HCT116 (cell line): ENCODE data around the gene RNF13. TPM values are rescaled to one million over a fixed set of nuclear protein-coding genes. Genes with fewer than 3 reads are reported as not detected.

Experiments
- ATAC-seq: fragments of 200-7000 bp; cut with Tn5 transposase; 2 replicates; pipeline ENCODE4 v1.9.1; 2020; ENCODE audit warnings: mild to moderate bottlenecking, moderate library complexity
- BruUV-seq: library from RNA; stranded (reverse); fragments of 400-500 nt; replicated peaks from 2 replicates; lab custom pipeline; 2021; lab: Mats Ljungman, UMichigan
- CTCF ChIA-PET: fragments of 300-600 bp; sonication (Branson Sonifier 250); formaldehyde crosslinking; loops from one replicate; lab custom pipeline; 2021; ENCODE audit warnings: antibody characterized with exemption; lab: Charles Lee
- POLR2A ChIA-PET: fragments of 300-600, 350-600 bp; sonication (Branson Sonifier 250); formaldehyde crosslinking; loops from one replicate; lab custom pipeline; 2021; ENCODE audit warnings: antibody characterized with exemption; lab: Charles Lee
- RAD21 ChIA-PET, 2 experiments: fragments of 300-600 bp; sonication (Branson Sonifier 250); formaldehyde crosslinking; loops; one replicate each; lab custom pipeline; 2023; ENCODE audit warnings: low total read pairs in 2 of 2; ENCODE audit not compliant: uncharacterized antibody in 2 of 2, unreplicated experiment in 2 of 2, low non-redundant PET in 1 of 2; lab: Charles Lee
- DNase-seq: peaks from one replicate; pipeline ENCODE4 v3.0.0-alpha.2; 2010; ENCODE audit warnings: low read depth, low spot score
- H2AFZ ChIP-seq: fragments of 200-600 bp; shearing (Covaris generic), sonication (generic); 2 replicates; pipeline ENCODE4 v1.6.1; 2017; ENCODE audit warnings: low read depth, mixed run types, mixed read lengths, antibody characterized with exemption, low read length; ENCODE audit not compliant: poor library complexity, severe bottlenecking
- H3K27ac ChIP-seq: 2 replicates; pipeline ENCODE4 v1.5.1; 2012; ENCODE audit warnings: low read depth, low read length
- H3K27me3 ChIP-seq: fragments of 200-600 bp; sonication (generic); 2 replicates; pipeline ENCODE4 v1.6.1; 2016; ENCODE audit warnings: mixed run types, low read length, mixed read lengths; ENCODE audit not compliant: insufficient read depth
- H3K36me3 ChIP-seq, 2 experiments: fragments of 200-500 bp in 1 of 2; fragments of 200-600 bp in 1 of 2; sonication (Bioruptor generic) in 1 of 2; sonication (generic) in 1 of 2; 2 replicates each; pipeline versions ENCODE4 v1.5.1 to v1.6.1; 2014 to 2016; ENCODE audit warnings: low read length in 2 of 2, inconsistent platforms in 1 of 2, mixed read lengths in 1 of 2, mixed run types in 1 of 2; ENCODE audit not compliant: insufficient read depth in 2 of 2, control insufficient read depth in 1 of 2
- H3K4me1 ChIP-seq, 2 experiments: fragments of 200-600 bp in 1 of 2; sonication (generic) in 1 of 2; 2 replicates each; pipeline versions ENCODE4 v1.5.1 to v1.6.1; 2012 to 2017; ENCODE audit warnings: low read length in 2 of 2, inconsistent platforms in 1 of 2, mild to moderate bottlenecking in 1 of 2, mixed read lengths in 1 of 2, mixed run types in 1 of 2, moderate library complexity in 1 of 2; ENCODE audit not compliant: insufficient read depth in 2 of 2, control insufficient read depth in 1 of 2
- H3K4me2 ChIP-seq: fragments of 200-600 bp; sonication (generic); 2 replicates; pipeline ENCODE4 v1.6.1; 2017; ENCODE audit warnings: mixed run types, low read length, mixed read lengths
- H3K4me3 ChIP-seq, 2 experiments: fragments of 200-600 bp in 1 of 2; sonication (generic) in 1 of 2; replicated peaks in 1 of 2; 2 replicates each; pipeline ENCODE4 v1.5.1; 2011 to 2016; ENCODE audit warnings: low read length in 2 of 2, control low read depth in 1 of 2, low read depth in 1 of 2, mild to moderate bottlenecking in 1 of 2, mixed read lengths in 1 of 2, mixed run types in 1 of 2
- H3K79me2 ChIP-seq: fragments of 200-600 bp; sonication (generic); 2 replicates; pipeline ENCODE4 v1.6.1; 2017; ENCODE audit warnings: mild to moderate bottlenecking, mixed run types, low read length, moderate library complexity, mixed read lengths; ENCODE audit not compliant: insufficient read depth
- H3K9ac ChIP-seq: fragments of 200-600 bp; sonication (generic); 2 replicates; pipeline ENCODE4 v1.6.1; 2016; ENCODE audit warnings: low read length, mixed read lengths
- H3K9me2 ChIP-seq: fragments of 200-600 bp; sonication (generic), shearing (Covaris generic); 2 replicates; pipeline ENCODE4 v1.6.1; 2017; ENCODE audit warnings: mixed run types, mild to moderate bottlenecking, moderate library complexity; ENCODE audit not compliant: insufficient read depth
- H3K9me3 ChIP-seq, 2 experiments: fragments of 200-500 bp in 1 of 2; fragments of 200-600 bp in 1 of 2; sonication (Bioruptor generic) in 1 of 2; sonication (generic) in 1 of 2; 2 replicates each; pipeline ENCODE4 v1.6.1; 2014 to 2017; ENCODE audit warnings: low read length in 2 of 2, mixed read lengths in 2 of 2, inconsistent platforms in 1 of 2, low read depth in 1 of 2, mild to moderate bottlenecking in 1 of 2, mixed run types in 1 of 2, moderate library complexity in 1 of 2; ENCODE audit not compliant: control insufficient read depth in 1 of 2, insufficient read depth in 1 of 2
- H4K20me1 ChIP-seq: fragments of 200-600 bp; sonication (generic), shearing (Covaris generic); 2 replicates; pipeline ENCODE4 v1.6.1; 2017; ENCODE audit warnings: mixed run types, mild to moderate bottlenecking, moderate library complexity; ENCODE audit not compliant: insufficient read depth
- CTCF ChIP-seq, 3 experiments: fragments of 200-600 bp in 1 of 3; sonication (generic) in 1 of 3; IDR thresholded peaks in 2 of 3; conservative IDR thresholded peaks in 1 of 3; 2 replicates each; pipeline ENCODE4 v1.5.1; 2012 to 2017; ENCODE audit warnings: low read depth in 2 of 3, low read length in 2 of 3, antibody characterized with exemption in 1 of 3, borderline replicate concordance in 1 of 3, control low read depth in 1 of 3, mild to moderate bottlenecking in 1 of 3, mixed read lengths in 1 of 3, mixed run types in 1 of 3, moderate library complexity in 1 of 3; ENCODE audit not compliant: insufficient read depth in 1 of 3
- EGR1 ChIP-seq: IDR thresholded peaks from 2 replicates; pipeline ENCODE4 v1.6.1; 2012; ENCODE audit warnings: low read depth
- ELF1 ChIP-seq: IDR thresholded peaks from 2 replicates; pipeline ENCODE4 v1.6.1; 2012; ENCODE audit warnings: low read depth, borderline replicate concordance
- FOSL1 ChIP-seq: IDR thresholded peaks from 2 replicates; pipeline ENCODE4 v1.6.1; 2012; ENCODE audit warnings: low read depth
- JUND ChIP-seq: IDR thresholded peaks from 2 replicates; pipeline ENCODE4 v1.6.1; 2012
- RAD21 ChIP-seq: IDR thresholded peaks from 2 replicates; pipeline ENCODE4 v1.6.1; 2012; ENCODE audit warnings: low read depth, mild to moderate bottlenecking
- SP1 ChIP-seq: IDR thresholded peaks from 2 replicates; pipeline ENCODE4 v1.6.1; 2012; ENCODE audit warnings: low read depth
- TCF7L2 ChIP-seq: IDR thresholded peaks from 2 replicates; pipeline ENCODE4 v1.7.0; 2011; ENCODE audit warnings: borderline replicate concordance, inconsistent platforms; ENCODE audit not compliant: insufficient read depth, insufficient read length; ENCODE audit errors: extremely low read depth
- YY1 ChIP-seq: IDR thresholded peaks from 2 replicates; pipeline ENCODE4 v1.6.1; 2011; ENCODE audit warnings: low read length, low read depth, moderate library complexity, mild to moderate bottlenecking; ENCODE audit not compliant: insufficient replicate concordance; ENCODE audit errors: extremely low read depth
- intact Hi-C: fragments of 100-400 bp; cut with micrococcal nuclease; formaldehyde crosslinking; loops from 2 replicates; pipeline ENCODE4 v1.10.0; 2022
- total RNA-seq: library from RNA; stranded (reverse); gene quantifications from one replicate; pipeline ENCODE4 v1.2.1, GENCODE V29; 2021; ENCODE audit not compliant: unreplicated experiment
- TF ChIP-seq, protein P1 (sequence below): IDR thresholded peaks from 2 replicates; pipeline ENCODE4 v1.6.1; 2012; ENCODE audit warnings: low read depth

The RNF13 gene
- total RNA-seq, 1 experiment from 2014 or later, result 39.9 TPM

DNA sequence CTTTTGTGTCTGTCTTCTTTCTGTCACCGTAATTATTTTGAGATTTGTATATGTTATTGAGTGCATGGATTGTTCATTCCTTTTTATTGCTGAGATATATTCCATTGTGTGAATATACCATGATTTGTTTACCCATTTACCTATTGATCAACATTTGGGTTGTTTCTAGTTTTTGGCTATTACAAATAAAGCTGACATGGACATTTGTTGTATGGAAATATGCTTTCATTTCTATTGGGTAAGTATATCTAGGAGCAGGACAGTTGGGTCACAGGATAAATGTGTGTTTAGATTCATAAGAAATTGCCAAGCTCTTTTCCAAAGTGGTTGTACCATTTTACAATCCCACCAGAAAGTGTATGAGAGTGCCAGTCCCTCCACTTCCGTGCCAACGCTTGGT lies 106.5 kb downstream of the RNF13 start:
- no TSS peak for BruUV-seq
- intact Hi-C loops, result no loop called here
- POLR2A ChIA-PET, result no interaction called here
- Histone ChIP-seq H3K9ac (no peak overlapping the region), H3K4me3 (no peak overlapping the region), H3K9me3 (no peaks in the 10 kb centered on the region), H2AFZ (no peak overlapping the region), H3K79me2 (no peaks in the 10 kb centered on the region), H3K4me1 (no peaks in the 10 kb centered on the region), H4K20me1 (no peaks in the 10 kb centered on the region), H3K27ac (no peak overlapping the region)
- DNase-seq, result no peak
- CTCF ChIA-PET, result no interaction called here
- RAD21 ChIA-PET, result no interaction called here
- ATAC-seq, result no peak
- TF ChIP-seq JUND (no peak), SP1 (no peak), ELF1 (no peak), EGR1 (no peak), YY1 (no peak), CTCF (IDR thresholded peaks at IDR 0.05 in 2 of 3, conservative IDR thresholded peaks at IDR 0.05 in 1 of 3; ENCODE audit: borderline replicate concordance in 1 of 3, insufficient read depth in 1 of 3, low read depth in 2 of 3, low read length in 2 of 3) (no peak), RAD21 (no peak)
- TF ChIP-seq, all 23 proteins: peak for 0
- Histone ChIP-seq H3K36me3 (no peaks in the 10 kb centered on the region), H3K4me2 (no peak overlapping the region), H3K9me2 (no peaks in the 10 kb centered on the region), H3K27me3 (no peaks in the 10 kb centered on the region)

DNA sequence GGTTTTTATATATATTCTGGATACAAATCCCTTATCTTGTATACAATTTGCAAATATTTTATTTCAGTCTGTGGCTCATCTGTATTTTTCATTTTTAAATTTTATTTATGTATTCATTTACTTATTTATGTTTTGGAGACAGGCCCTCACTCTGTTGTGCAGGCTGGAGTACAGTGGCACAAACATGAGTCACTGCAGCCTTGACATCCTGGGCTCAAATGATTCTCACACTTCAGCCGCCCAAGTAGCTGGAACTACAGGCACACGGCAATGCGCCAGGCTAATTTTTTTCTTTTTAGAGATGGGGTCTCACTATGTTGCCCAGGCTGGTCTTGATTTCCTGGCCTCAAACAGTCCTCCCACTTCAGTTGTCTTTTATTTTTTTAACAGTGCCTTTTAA lies 107.1 kb downstream of the RNF13 start:
- BruUV-seq, result no TSS peak
- CTCF ChIA-PET, result no interaction called here
- ATAC-seq, result no peak
- TF ChIP-seq TCF7L2 (no peak), SP1 (no peak), FOSL1 (no peak), CTCF (IDR thresholded peaks at IDR 0.05 in 2 of 3, conservative IDR thresholded peaks at IDR 0.05 in 1 of 3; ENCODE audit: borderline replicate concordance in 1 of 3, insufficient read depth in 1 of 3, low read depth in 2 of 3, low read length in 2 of 3) (no peak)
- TF ChIP-seq, protein P1, sequence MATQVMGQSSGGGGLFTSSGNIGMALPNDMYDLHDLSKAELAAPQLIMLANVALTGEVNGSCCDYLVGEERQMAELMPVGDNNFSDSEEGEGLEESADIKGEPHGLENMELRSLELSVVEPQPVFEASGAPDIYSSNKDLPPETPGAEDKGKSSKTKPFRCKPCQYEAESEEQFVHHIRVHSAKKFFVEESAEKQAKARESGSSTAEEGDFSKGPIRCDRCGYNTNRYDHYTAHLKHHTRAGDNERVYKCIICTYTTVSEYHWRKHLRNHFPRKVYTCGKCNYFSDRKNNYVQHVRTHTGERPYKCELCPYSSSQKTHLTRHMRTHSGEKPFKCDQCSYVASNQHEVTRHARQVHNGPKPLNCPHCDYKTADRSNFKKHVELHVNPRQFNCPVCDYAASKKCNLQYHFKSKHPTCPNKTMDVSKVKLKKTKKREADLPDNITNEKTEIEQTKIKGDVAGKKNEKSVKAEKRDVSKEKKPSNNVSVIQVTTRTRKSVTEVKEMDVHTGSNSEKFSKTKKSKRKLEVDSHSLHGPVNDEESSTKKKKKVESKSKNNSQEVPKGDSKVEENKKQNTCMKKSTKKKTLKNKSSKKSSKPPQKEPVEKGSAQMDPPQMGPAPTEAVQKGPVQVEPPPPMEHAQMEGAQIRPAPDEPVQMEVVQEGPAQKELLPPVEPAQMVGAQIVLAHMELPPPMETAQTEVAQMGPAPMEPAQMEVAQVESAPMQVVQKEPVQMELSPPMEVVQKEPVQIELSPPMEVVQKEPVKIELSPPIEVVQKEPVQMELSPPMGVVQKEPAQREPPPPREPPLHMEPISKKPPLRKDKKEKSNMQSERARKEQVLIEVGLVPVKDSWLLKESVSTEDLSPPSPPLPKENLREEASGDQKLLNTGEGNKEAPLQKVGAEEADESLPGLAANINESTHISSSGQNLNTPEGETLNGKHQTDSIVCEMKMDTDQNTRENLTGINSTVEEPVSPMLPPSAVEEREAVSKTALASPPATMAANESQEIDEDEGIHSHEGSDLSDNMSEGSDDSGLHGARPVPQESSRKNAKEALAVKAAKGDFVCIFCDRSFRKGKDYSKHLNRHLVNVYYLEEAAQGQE, result no peak

More for the DNA sequence above, 107.1 kb downstream of the RNF13 start:
- Histone ChIP-seq H4K20me1 (no peaks in the 10 kb centered on the region), H3K9me2 (no peaks in the 10 kb centered on the region), H3K27ac (no peak overlapping the region), H3K9me3 (no peaks in the 10 kb centered on the region), H2AFZ (no peak overlapping the region), H3K79me2 (no peaks in the 10 kb centered on the region), H3K4me1 (no peaks in the 10 kb centered on the region), H3K9ac (no peak overlapping the region), H3K4me3 (no peak overlapping the region), H3K4me2 (no peak overlapping the region), H3K27me3 (no peaks in the 10 kb centered on the region), H3K36me3 (no peaks in the 10 kb centered on the region)
- intact Hi-C loops, result no loop called here
- no peak for DNase-seq
- ChIA-PET POLR2A (no interaction called here), RAD21 (no interaction called here)
